Lower leg skin (tissue), 4 donors: ENCODE measurements around the gene FKBP6. TPM values are rescaled to one million over a fixed set of nuclear protein-coding genes. Genes with fewer than 3 reads are reported as not detected.
"Not testable (repeated sequence)": the region's sequence is repeated elsewhere in the genome, so short reads cannot be mapped to it uniquely, and the experiment has no call there.

Source experiments
- DNase-seq, 2 donors: peaks; one replicate each; pipeline ENCODE4 v3.0.0-alpha.2; 2019; ENCODE audit warnings: low spot score in 2 of 2
- H3K4me3 ChIP-seq: fragments of 200-600 bp; sonication (generic); 2 replicates; pipeline ENCODE4 v1.5.1; 2017; ENCODE audit warnings: mild to moderate bottlenecking, low read depth; ENCODE audit not compliant: poor library complexity, severe bottlenecking
- POLR2A ChIP-seq, 2 donors: fragments of 450-650 bp; IDR thresholded peaks; one replicate each; pipeline ENCODE4 v1.6.1; 2016 to 2017; ENCODE audit warnings: antibody characterized with exemption in 2 of 2, mild to moderate bottlenecking in 1 of 2, moderate library complexity in 1 of 2
- WGBS, 2 donors: methylation state at CpG; one replicate each; pipeline ENCODE4 v1.1.5; 2018; 5-methylcytosine and 5-hydroxymethylcytosine counted together
- intact Hi-C: fragments of 100-400 bp; cut with DNase I; formaldehyde crosslinking; loops from one replicate; pipeline ENCODE4 v1.15.0; 2023; ENCODE audit warnings: low total_unique reads
- total RNA-seq, 4 donors: library from RNA; depleted of rRNA; stranded (reverse); fragments of >200 nt; gene quantifications; one replicate each; pipeline ENCODE4 v1.1.0, GENCODE V29; 2016
- TF ChIP-seq, protein P1 (sequence below), 3 donors: fragments of 450-650 bp; IDR thresholded peaks; one replicate each; pipeline ENCODE4 v1.5.1; 2016; ENCODE audit warnings: antibody characterized with exemption in 3 of 3, mild to moderate bottlenecking in 3 of 3, moderate library complexity in 2 of 3

The FKBP6 gene
- total RNA-seq, 4 donors from 2014 or later: 0.15 TPM; not detected in 3

DNA sequence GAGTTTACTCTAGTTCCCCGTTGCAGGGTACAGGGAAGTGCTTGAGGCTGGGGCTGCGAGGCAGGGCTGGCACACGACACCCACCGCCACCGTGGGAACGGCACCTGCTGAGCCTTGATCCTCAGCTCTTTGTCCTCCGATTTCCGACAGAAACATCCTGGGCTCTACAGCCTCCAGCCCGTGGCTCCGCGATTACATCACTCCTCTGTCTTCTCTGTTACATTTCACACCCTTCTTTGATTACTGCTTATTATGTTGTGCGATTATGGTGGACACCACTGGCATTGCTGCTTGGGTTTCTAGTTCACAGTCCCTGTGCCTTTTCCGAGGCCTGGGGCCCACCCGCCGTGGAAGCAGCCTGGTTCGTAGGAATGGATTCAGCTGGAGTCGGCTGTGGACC is 26.9 kb downstream of the FKBP6 start:
- DNase-seq: no peak
- 83 to 84% methylated on average over 16 to 17 of the region's 17 CpGs for WGBS, 2 donors
- H3K4me3 ChIP-seq: no peak overlapping the region
- intact Hi-C loops: no loop called here
- no peak for TF ChIP-seq POLR2A (IDR thresholded peaks at IDR 0.05)
- TF ChIP-seq, protein P1, sequence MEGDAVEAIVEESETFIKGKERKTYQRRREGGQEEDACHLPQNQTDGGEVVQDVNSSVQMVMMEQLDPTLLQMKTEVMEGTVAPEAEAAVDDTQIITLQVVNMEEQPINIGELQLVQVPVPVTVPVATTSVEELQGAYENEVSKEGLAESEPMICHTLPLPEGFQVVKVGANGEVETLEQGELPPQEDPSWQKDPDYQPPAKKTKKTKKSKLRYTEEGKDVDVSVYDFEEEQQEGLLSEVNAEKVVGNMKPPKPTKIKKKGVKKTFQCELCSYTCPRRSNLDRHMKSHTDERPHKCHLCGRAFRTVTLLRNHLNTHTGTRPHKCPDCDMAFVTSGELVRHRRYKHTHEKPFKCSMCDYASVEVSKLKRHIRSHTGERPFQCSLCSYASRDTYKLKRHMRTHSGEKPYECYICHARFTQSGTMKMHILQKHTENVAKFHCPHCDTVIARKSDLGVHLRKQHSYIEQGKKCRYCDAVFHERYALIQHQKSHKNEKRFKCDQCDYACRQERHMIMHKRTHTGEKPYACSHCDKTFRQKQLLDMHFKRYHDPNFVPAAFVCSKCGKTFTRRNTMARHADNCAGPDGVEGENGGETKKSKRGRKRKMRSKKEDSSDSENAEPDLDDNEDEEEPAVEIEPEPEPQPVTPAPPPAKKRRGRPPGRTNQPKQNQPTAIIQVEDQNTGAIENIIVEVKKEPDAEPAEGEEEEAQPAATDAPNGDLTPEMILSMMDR (IDR thresholded peaks at IDR 0.05): no peak

DNA sequence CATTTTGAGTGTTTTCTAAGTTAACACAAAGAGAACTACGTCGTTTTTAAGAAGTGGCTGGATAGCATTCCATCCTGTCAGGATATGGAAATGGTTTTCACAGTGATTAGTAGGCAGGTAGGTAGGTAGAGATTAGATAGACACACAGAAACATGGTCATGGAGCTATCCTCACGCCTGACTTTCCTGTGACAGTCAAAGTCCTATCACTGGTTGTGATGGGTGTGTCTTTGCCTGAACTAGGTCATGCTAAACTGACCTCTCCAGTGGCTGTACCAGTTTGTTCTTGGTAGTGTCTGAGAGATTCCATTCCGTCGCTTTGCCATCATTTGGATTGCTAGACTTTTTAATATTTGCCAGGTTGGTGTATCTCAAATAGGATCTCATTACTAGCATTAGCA is 28.2 kb downstream of the FKBP6 start:
- TF ChIP-seq POLR2A (IDR thresholded peaks at IDR 0.05): no peak
- TF ChIP-seq, protein P1 (IDR thresholded peaks at IDR 0.05): no peak
- intact Hi-C loops: no loop called here
- H3K4me3 ChIP-seq: no peak overlapping the region
- no peak for DNase-seq
- WGBS, 2 donors: 74 to 78% methylated on average over 5 of the region's 5 CpGs

DNA sequence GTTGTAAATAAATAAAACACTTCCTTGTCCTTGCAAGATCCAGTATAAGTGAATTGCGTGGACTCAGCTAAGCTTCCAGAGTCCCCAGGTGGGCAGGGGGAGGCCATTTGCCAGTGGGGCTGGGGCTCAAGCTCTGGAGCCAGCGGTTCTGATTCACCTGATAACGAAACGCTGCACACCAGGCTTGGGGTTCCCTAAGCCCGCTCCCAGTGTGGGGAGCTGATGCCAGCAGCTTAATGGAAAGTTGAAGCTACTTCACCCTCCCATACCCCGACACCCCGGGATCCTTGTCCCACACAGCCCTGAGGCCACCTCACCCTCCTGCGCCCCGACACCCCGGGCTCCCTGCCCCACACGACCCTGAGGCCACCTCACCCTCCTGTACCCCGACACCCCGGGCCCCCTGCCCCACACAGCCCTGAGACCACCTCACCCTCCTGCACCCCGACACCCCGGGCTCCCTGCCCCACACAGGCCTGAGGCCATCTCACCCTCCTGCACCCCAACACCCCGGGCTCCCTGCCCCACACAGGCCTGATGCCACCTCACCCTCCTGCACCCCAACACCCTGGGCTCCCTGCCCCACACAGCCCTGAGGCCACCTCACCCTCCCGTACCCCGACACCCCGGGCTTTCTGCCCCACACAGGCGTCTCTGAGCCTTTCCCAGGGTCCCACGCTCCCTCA is 30.8 kb downstream of the FKBP6 start:
- TF ChIP-seq, protein P1 (IDR thresholded peaks at IDR 0.05): no peak
- TF ChIP-seq POLR2A (IDR thresholded peaks at IDR 0.05): no peak
- DNase-seq: no peak
- WGBS, 2 donors: 62 to 65% methylated on average over 21 of the region's 21 CpGs
- intact Hi-C loops: no loop called here
- H3K4me3 ChIP-seq: no peak overlapping the region

DNA sequence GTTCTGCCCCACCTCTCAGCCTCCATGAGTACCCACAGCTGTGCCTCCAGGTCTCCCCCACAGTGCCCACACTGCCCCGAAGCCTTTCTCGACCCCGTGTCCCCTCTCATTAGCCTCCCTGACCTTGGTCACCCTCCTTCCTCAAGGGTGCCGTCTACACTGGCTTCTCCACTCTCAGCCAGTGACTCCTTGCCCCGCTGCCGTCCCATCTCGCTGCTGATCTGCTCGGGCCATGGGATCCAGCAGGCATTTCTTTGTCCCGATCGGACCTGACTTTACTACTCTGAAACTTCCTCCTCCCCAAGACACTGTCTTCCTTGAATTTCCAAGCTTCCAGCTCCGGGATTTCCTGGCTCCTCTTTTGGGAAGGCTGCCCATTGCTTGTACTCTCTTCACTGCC is 31.3 kb downstream of the FKBP6 start:
- intact Hi-C loops: no loop called here
- no peak for DNase-seq
- no peak overlapping the region for H3K4me3 ChIP-seq
- TF ChIP-seq POLR2A (IDR thresholded peaks at IDR 0.05): no peak
- TF ChIP-seq, protein P1 (IDR thresholded peaks at IDR 0.05): no peak
- WGBS, 2 donors: 75 to 80% methylated on average over 11 of the region's 11 CpGs

DNA sequence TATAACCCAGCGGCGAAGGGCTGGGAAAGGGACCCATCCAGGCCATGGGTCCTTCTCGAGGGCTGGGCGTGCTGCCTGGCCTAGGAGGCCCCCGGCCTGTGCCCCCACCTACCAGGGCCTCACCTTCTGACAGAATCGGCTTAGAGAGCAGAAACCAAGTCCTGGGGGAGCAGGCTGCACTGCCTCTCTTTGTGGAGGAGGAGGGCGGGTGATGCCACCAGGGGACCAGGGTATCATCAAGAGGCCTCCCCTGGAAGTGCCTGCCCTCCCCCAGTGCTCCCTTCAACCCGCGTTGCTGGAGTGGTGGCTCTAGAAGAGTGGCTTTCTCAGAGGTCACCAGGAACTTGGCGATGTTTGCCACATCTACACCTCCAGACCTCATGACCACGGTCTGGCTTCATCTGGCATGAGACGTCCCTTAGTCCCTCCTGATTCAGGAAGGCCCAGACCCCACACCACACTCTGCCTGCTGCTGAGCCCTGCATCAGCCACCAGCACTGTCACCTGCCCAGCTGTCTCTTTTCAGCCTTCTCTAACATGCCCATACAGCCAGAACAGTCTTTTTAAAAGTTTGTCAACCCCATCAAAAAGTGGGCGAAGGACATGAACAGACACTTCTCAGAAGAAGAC is 31.9 kb downstream of the FKBP6 start:
- intact Hi-C loops: no loop called here
- H3K4me3 ChIP-seq: no peak overlapping the region
- 89 to 91% methylated on average over 12 to 13 of the region's 13 CpGs for WGBS, 2 donors
- TF ChIP-seq POLR2A (IDR thresholded peaks at IDR 0.05): no peak
- TF ChIP-seq, protein P1 (IDR thresholded peaks at IDR 0.05): no peak
- no peak for DNase-seq

DNA sequence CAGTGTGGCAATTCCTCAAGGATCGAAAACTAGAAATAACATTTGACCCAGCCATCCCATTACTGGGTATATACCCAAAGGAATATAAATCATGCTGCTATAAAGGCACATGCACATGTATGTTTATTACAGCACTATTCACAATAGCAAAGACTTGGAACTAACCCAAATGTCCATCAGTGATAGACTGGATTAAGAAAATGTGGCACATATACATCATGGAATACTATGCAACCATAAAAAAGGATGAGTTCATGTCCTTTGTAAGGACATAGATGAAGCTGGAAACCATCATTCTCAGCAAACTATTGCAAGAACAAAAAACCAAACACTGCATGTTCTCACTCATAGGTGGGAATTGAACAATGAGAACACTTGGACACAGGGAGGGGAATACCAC is 32.6 kb downstream of the FKBP6 start:
- H3K4me3 ChIP-seq, DNase-seq, intact Hi-C loops: not testable (repeated sequence)
- 81 to 92% methylated on average over 1 of the region's 1 CpG for WGBS, 2 donors
